ENCODE results near the gene JAZF1.

Gene JAZF1

GRCh38 chr7:28136420-28136819 lies 44.2 kb downstream of the JAZF1 start:
- no peak for DNase-seq (ENCODE audit: low read depth)

GRCh38 chr7:28135760-28136159 lies 44.8 kb downstream of the JAZF1 start:
- no peak for DNase-seq (ENCODE audit: low read depth)

DNA sequence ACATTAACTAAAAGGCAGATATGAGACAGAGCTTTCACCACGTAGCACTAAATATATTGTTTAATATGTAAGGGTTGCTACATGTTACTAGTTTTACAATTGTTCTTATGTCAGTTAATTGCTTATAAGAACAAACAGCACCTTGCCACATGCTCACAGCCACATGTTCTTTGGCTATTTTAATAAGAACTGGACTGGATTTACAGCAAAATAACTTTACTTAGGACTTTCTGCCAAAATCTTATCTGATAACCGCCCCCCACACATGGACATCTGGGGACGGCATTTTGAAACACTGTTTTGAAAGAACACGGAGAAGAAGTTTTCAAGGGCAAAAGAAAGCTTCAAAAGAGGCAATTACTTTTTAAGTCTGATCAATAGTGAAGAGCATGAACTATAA lies 45.3 kb downstream of the JAZF1 start:
- no peak for DNase-seq (ENCODE audit: low read depth)

- no peak for DNase-seq (ENCODE audit: low read depth)
Observed at GRCh38 chr7:28133872-28134271, 46.7 kb downstream of the JAZF1 start.

GRCh38 chr7:28132959-28133870 lies 47.4 kb downstream of the JAZF1 start:
- DNase-seq (ENCODE audit: low read depth), result no peak

DNA sequence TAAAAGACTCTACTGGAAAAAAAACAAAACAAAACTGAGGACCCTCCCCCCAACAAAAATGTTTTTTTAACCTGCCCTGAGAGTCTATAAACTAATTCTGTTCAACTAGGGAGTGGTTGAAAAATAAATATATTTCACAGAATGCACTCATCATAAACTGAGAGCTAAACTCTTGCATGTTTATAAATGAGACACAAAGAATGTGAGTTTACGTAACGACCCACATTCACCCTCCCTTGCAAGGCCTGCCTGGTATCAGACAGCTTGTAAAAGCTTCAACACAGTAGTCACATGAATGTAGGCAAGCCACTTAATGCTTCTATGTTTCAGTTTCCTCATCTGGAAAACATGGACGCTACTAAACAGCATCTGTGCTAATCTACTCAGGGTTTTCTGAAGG lies 50.3 kb downstream of the JAZF1 start:
- DNase-seq (ENCODE audit: low read depth), result peak; percentile 96

GRCh38 chr7:28128608-28129007 lies 52.0 kb downstream of the JAZF1 start:
- peak; percentile 82 for DNase-seq (ENCODE audit: low read depth)

DNA sequence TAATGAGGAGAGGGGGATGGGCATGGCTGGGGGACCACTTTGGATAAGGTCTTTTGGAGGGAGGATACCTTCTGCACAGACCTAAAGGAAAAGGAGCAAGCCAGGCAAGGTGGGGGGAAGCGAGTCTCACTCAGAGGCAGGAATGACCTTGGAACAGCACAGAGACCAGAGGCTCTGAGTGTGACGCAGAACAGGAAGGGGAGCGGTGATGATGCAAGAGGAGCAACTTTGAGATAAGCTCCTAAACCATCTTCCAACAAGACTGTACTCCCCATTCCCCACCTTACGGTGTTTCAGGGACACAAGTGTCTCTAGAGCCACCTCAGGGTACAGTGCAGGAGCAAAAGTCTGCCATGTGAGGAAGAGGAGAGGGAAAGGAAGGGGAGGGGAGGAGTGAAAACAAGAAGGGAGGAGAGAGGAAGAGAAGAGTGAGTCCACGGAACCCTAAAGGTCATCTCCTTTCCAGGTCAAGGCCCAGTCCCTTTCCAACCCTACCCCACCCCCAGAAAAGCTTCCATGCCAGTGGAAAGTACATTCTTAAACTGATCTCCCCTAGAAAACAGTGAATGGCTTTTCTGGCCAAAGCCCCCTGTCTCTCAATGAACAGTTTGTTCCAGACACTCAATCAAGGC lies 54.1 kb downstream of the JAZF1 start:
- peak; percentile 82 for DNase-seq (ENCODE audit: low read depth)

DNA sequence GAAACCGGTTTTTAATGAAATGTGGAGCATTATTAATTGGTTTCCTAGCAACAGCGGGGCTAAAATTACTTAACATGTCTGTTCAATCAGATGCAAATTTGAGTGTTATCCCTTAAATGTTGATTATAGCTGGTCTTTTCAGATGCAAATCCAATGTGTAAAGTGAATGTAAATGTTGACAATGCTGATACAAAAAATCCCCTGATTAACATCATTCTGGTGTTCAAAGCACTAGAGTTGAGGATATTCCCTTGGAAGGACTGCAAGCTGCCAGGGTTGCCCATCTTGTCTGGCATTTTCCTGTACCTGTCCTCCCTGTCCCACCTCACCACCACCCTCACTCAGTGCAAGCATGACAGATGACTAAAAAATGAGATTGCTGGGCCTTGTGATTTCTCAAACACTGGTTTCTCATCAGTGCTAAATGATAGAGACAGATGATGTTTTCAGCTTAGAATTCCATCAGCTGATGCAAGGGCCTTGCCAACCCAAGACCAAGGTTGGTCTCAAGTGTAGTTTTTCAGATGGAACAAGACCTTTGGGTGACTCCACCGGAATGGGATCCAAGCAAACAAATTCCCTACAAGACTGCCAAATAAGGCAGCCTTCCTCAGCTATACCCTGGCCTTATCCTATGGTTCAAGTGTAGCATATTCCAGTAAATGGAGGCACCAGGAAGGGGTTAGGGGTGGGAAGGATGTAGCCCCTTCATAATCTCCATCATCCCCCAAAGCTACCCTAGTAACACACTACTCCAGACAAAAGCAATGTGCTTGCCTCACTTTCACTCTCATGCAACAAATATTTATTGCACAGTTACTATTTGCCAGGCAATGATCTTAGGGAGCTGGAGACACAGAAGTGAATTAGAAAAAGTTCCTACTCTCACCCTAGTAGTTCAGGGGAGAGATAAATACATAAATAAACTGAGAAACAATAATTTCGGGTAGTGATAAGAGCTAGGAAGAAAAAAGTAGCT lies 54.9 kb downstream of the JAZF1 start:
- peak; percentile 76 for DNase-seq (ENCODE audit: low read depth)

DNA sequence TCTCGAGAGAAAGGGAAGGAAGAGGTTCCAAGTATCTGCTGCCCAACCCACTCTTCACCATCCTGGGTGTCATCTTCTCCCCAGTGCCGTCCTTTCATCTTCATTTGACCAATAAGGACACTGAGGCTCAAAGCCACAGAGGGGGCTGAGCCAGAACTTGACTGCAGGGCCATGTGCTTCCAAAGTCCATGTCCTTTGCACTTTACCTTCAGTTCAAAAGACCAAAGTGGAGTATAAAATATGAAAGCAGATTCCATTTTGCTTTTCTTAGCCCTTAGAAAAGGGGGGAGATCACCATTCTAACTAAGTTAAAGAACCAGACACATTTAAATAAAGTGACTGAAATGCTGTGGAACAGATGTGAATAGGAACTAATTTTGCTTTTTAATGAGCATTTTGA lies 56.2 kb downstream of the JAZF1 start:
- DNase-seq (ENCODE audit: low read depth), result no peak

DNA sequence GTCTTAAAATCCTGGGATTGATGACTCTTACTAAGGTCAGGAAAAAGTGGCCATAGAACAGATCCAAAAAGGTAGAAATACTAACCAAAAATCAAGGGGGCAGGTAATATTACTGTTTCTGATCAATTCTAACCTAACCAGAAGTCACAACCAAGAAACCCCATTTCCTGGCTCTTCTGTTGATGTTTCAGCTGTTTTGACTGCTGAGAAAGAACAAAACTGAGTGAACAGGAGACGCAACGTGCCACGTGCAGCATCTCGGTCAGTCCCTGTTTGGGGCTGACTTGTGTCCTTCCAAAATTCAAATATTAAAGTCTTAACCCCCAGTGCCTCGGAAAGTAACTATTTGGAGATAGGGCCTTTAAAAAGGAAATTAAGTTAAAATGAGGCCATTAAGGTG lies 56.8 kb downstream of the JAZF1 start:
- DNase-seq (ENCODE audit: low read depth), result no peak

DNA sequence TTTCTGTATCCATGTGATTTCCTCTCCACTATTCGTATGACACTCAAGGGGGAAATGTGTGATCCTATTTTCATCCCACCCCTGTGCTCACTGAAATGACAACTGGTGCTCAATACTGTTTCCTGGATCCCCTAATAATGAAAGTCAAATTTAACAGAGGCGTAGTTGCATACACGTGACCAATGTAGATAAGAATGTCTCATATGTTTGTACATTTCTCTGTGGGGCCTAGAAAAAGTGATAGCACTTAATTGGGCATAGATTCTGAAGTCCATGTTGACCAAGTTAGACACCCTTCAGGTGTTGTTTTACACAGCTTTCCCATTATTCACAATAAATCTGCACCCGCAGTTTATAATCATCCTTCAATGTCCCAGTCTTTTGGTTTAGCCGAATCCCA lies 59.1 kb downstream of the JAZF1 start:
- no peak for DNase-seq (ENCODE audit: low read depth)

DNA sequence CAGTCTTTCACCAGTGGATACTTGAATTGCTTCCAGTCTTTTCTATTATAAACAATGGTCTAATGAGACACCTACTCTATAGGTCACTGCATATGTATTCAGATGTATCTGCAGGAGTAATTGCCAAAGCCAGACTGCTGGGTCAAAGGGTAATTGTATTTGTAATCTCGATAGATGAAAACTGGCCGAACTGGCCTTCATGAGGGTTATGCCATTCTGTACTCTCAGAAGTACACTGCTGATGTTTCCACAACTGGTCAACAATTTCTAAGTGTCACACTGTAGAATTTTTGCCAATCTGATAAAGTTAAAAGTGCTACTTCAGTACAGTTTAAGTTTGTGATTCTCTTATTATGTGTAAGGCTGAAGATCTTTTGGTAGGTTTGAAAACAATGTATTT lies 64.6 kb downstream of the JAZF1 start:
- DNase-seq (ENCODE audit: low read depth), result no peak

DNA sequence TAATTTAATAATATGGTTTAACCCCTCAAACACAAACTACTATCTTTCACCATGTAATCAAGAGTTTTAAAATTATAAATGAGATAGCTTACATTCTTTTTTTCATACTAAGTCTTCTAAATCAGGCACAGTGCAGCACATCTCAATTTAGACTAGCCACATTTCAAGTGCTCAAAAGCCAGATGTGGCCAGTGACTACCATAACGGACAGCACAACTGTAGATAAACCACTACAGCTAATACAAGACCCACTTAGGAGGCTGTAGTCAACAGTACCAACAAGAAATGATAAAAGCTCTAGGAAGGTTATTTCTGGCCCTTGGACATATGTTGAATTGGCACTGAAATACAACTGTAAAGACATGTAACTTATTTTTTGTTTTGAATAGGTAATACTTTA lies 65.3 kb downstream of the JAZF1 start:
- DNase-seq (ENCODE audit: low read depth), result no peak

DNA sequence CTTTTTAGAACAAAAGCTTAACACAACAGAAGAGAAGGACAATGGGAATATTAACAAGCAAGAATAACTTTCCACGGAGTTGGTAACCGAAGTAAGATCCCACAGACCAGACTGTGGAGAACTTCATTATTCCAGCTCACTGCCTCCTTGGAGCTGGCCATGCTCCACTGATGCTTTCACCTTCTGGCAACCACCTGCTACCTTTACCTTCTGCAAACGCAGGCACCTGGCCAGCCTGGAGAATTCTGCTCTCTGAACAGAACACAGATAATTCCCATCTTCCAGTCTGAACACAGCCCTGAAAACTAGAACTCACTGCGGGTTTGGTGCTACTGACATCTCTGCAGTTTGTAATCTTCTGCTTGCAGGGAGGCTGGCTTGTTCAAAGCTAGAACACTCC lies 66.5 kb downstream of the JAZF1 start:
- no peak for DNase-seq (ENCODE audit: low read depth)

GRCh38 chr7:28112883-28113540 lies 67.6 kb downstream of the JAZF1 start:
- peak; percentile 82 for DNase-seq (ENCODE audit: low read depth)

- no peak for DNase-seq (ENCODE audit: low read depth)
Observed at GRCh38 chr7:28112467-28112866, 68.1 kb downstream of the JAZF1 start.

DNA sequence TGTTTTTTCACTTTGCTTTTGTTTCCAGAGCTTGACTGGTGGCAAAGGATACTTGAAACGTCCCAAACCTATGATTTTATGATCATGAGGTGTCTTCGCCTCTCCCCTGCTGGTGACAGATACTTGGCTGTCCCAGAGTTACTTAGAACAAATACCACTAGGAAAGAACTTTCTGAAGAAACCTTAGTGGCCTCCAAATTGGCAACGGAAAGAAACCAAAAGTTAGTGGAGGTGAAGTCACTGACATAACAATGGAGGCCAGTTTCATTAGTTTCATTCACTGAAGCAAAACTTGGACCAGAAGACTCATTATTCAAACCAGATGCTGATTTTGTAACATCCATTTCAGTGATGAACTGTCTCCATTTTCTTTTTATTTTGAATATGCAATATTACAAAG lies 68.6 kb downstream of the JAZF1 start:
- DNase-seq (ENCODE audit: low read depth), result no peak

DNA sequence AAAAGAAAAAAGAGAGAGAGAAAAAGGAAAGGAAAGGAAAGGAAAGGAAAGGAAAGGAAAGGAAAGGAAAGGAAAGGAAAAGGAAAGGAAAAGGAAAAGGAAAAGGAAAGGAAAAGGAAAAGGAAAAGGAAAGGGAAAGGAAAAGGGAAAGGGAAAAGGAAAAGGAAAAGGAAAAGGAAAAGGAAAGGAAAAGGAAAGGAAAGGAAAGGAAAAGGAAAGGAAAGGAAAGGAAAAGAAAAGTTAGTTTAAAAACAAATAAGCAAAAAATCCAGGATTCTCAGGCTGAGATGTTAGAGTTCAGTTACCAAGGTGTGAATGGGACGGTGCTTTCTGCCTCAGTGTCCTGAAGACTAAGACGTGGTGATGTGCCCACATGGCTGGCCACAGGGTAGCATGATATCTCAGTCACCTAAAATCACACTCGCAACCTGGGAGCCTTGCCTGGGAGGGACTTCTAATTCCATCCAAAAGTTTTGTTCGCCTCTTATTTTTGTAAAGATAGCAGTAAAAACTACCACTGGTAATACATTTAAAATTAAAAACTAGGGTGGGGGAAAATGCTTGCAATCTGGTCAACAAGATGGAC lies 70.1 kb downstream of the JAZF1 start:
- DNase-seq (ENCODE audit: low read depth), result no peak

- no peak for DNase-seq (ENCODE audit: low read depth)
Observed at GRCh38 chr7:28108747-28109146, 71.8 kb downstream of the JAZF1 start.

GRCh38 chr7:28107960-28108359 lies 72.6 kb downstream of the JAZF1 start:
- DNase-seq (ENCODE audit: low read depth), result no peak
